ENCODE data around the gene KRTAP11-1.

The KRTAP11-1 gene, protein sequence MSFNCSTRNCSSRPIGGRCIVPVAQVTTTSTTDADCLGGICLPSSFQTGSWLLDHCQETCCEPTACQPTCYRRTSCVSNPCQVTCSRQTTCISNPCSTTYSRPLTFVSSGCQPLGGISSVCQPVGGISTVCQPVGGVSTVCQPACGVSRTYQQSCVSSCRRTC

DNA sequence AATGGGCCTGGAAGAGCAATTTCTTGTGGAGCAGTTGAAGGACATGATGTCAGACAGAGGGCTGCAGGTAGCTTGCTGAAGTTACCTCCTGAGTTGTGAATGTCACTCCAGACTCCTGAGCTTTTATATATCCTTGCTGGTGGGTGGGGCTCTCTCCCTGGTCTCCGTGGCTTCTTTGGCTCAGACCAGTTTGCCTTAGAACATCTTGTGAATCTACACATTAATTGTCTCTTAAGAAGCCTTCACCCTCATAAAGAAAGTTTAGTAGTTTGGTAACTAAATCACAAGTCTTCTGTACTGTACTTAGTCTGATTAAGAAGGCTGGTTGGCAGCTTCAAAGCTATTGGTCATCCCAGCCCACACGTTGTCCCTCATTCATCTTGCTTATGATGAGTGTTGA lies at the start of gene KRTAP11-1:
Gene KRTAP11-1 (minus strand): TSS at position 101 of the 400 bp plus-strand sequence. CDS start 56 bp downstream, at position 45.
- no peak for DNase-seq

DNA sequence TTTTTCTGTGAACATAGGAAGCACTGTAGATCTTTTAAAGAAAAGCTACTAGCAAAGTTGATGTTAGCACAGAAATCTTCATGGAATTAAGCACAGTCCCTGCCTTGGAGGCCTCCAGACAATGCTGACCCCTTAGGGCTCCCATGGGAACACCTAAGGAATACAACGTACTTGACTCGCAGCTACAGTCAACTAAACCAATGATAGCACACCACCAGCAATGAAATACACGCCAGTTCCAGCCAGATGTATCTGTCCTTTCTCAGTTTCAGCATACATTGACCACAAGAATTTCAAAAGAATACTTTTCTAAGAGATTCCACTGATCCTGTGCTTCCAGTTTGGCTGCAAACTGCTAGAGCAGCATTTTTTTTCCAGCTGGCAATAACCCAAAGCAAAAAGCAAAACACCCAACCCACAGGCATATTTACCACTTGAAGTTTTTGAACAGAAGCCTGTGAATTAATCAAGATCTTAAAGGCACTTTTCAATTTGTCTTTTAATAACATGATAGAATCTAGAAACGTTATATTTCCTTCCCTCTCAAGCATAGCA lies 42.8 kb upstream of the KRTAP11-1 start:
- no peak for DNase-seq

DNA sequence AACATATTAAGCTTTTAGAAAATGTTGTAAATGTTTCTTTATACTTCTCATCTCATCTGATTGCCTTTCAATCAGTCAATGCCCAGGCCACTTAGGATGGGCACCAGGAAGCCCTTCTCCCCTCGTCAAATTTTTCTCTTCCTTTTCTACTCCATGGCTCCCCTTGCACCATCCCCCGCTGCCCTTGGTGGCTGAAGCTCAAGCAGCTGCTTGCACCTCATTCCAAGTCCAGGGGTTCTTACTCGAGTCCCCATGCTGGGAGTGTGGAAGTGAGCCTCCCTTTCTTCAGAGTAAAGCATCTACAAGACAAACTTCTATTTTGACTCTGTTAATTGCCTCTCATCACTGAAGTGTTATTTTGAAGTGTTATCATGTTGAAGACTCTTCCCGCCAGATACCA lies 39.7 kb upstream of the KRTAP11-1 start:
- no peak for DNase-seq

DNA sequence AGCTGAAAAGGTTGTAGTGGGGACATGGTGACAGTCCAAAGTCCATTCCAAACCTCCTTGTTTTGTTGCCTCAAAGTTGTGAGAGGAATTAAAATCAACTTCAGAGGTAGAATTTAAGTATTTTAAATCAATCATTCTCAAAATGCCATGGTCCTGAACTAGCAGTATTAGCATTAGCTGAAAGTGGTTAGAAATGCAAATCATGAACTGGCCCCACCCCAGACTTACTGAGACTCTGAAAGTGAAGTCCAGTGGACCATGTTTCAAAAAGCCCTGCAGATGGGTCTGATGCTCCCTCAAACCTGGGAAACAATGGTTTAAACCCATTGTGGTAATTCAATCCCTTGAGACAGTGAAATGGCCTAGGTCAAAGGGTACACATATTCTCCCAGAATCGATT lies 36.2 kb upstream of the KRTAP11-1 start:
- no peak for DNase-seq

DNA sequence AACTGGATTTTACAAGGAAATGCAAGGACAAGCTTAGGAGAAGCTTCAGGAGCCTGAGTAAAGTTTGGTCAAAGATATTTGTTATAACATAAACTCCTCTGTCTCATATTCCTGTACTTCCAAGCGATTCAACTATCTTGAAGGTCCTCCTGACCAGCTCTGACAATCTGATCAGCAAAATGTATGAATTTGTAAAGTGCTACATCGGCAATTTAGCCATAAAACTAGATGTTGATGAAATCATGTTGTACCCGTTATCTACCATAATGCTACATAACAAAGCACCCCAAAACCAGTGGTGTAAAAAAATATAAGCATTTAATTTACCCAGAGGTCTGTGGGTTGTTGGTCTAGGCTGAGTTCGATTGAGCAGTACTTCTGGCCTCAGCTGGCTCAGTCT lies 19.5 kb upstream of the KRTAP11-1 start:
- no peak for DNase-seq

DNA sequence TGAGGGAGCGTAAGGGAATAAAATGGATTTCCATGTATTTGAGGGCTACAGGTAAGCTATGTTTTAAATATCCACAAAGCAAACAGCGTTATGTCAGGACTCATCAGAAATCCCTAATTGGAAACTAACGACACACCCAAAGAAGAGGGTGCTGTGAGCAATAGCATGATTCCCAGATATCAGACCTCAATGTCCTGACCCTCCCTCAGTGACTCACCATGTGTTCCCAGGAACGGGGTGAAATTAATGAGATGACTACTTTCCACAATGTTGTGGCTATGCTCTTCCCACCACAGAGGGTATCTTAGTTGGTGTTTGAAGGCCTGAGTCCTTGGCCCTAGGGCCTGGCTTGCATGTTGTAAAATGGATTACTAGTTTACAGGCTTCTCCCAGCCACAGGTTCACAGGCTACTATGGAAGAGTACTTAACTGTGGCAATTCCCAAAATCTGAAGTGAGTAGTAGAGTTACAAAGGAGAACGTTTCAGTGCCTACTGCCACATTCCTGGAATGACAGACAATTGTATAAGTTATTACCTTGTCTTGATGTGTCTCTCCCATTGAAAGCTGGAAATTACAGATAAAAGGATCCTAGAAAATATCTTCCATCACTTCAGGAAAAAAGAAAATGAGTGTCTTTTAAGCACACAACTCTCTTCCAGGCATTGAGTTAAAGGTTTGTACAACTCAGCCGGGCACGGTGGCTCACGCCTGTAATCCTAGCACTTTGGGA lies 1.7 kb upstream of the KRTAP11-1 start:
- no peak for DNase-seq

- DNase-seq = no peak
Measured at GRCh38 chr21:30880914-30881313, 466 bp downstream of the KRTAP11-1 start.

DNA sequence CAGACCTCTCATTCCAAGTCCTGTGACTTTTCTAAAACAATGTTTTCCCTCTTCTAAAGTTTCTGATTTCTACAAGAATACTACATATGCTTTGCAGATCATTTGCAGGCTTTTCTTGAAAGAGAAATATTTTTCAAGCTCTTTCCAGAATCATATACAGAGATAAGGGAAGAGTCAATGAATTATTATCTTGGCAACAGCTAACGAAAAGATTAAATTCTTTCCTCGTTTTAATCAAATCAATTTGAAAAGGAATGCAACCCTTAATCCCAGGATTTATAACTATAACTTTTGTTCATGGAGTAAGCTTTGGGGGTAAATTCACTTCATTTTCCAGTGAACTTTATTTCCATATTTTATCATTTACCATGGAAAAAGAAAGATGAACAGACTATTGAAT lies 6.9 kb downstream of the KRTAP11-1 start:
- no peak for DNase-seq

GRCh38 chr21:30847627-30848500 lies 33.5 kb downstream of the KRTAP11-1 start:
- DNase-seq = no peak

DNA sequence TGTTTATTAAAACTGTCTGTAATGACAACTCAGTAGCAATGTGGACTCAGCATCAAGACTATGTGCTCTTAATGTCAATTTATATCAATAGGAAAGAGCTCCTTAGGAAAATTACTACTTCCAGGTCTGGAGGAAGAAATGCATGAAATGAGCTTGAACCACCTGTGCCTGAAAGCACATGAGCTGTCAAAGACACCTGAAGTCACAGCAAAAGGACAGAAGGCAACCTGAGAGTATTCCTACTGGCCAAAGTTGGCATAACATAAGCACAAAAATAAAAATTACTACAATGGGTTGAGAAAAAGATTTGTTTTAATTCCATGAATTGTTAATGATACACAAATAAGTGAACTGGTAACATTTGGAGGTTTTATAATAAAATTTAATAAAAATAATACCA lies 38.4 kb downstream of the KRTAP11-1 start:
- no peak for DNase-seq

- peak; percentile 51 for DNase-seq
Measured at GRCh38 chr21:30839304-30839703, 42.1 kb downstream of the KRTAP11-1 start.

GRCh38 chr21:30838536-30838935 lies 42.8 kb downstream of the KRTAP11-1 start:
- DNase-seq = no peak

DNA sequence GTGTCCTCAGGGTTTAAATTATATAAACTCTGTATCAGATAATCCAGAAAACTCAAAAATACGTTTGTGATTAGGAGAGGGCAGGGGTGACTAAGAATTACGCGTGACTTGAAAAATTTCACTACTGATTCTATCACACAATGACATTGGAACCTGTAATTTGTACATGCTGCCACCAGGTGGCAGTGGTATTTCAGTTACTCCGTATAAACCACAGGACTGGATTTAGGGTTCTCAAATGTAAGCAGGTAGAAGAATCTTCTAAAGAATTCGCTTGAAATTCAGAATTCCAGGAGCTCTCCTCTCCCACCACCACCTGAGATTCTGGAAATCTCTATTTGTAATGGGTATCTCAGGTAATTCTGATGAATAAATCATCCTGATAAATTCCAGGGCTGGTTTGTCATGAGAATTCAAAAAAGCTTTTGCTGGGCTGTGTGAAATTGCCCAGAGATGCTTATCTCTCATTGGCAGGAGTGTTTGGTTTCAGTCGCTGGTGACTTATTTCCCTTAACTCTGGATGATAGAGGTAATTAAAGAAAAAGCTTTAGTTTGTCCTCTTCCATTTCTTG lies 50.1 kb downstream of the KRTAP11-1 start:
- DNase-seq = peak; percentile 56

Data from activated CD4-positive, alpha-beta T cell treated with anti-CD3 and anti-CD28 coated beads, Interleukin-10, Interleukin-2, amounts not matched to agents 100 ng/mL and 50 ng/mL, durations not matched to agents 16 hours and 8 hours (primary cell).